ENCODE measurements around the gene TAF9B.
"Not testable (repeated sequence)": the region's sequence is repeated elsewhere in the genome, so short reads cannot be mapped to it uniquely, and the experiment has no call there.

TAF9B gene

DNA sequence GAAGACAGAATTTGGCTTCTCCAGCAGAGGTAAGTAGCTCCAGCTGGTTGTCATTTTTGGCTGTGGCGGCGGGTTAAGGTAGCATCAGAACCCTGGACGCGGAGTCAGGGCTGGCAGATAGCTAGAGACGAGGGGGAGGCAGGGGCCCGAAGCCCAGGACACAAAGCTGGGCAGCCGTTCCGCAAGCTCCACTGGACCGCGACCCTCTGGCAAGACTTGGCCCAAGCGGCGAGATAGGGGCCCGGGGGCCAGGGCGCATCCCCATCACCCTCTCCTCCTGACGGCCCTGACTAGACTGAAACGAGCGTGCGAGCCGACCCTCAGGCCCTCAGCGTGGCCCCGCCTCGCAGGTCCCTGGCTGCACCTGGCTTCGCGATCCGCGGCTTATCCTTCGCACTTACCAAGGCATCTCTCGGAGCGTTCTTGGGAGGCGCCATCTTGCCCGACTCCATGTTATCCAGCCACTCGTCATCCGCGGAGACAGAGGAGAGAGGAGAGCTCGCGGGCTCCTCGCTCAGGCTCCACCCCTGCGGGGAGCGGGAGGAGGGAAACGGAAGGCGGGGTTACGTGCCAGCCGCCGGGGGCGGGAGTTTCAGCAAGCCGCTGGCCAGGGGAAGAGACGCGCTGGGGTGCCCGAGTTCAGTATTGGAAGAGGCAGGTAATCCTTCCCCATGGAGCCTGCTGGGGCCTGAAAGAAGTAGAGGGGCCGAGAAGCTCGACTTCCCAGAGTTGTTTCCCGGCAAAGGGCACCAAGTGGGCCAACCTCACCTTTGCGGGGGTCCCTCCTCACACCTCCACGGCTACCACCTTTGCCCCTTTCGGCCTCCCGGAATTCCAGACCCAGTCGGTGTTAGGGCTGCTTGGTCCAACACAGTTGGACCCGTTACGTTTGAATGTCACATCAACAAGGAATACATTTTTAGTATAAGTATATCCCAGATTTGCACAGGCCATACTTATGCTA is at the start of gene TAF9B:
Gene TAF9B (minus strand): TSS at position 491 of the 964 bp plus-strand sequence. CDS start 39 bp downstream, at position 452.
- DNase-seq (ENCODE audit: low read depth, low spot score) = peak; percentile 50

DNA sequence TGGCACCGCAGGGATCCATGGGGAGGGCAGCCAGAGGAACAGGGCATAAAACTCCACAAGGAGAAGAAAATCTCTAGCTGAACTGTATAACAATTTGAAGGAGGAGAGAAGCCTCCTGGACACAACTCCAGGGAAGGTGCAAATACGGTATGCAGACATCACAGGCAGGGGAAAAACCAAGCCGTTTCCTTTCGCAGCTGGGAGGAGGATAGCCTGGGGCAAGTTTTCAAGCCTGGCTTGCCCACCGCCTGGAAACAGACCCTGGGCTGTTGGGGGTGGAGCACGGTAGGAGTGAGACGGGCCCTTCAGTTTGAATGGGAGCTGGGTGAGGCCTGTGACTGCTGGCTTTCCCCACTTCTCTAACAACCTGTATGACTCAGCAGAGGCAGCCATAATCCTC is 43.4 kb upstream of the TAF9B start:
- no peak for DNase-seq (ENCODE audit: low read depth, low spot score)

- DNase-seq (ENCODE audit: low read depth, low spot score) = no peak
Observed at GRCh38 chrX:78181307-78181706, 41.9 kb upstream of the TAF9B start.

DNA sequence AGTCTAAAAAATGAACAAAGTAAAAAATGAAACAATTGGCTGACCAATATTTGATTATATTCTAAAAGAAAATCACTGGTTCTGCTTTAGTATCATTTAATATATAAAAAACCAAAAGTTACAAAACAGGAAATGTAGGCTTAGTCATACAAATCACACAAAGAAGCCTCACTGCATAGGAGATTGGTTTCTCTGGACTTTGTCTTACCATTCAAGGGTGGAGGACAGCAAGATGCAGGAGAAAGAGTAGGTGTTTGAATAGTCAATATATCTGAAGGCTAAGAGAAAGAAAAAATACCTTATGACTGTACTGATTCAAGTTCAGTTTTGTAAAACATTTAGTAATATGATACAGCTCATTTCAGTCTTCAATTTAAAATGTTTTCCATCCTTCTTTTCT is 28.6 kb upstream of the TAF9B start:
- DNase-seq (ENCODE audit: low read depth, low spot score) = no peak

- no peak for DNase-seq (ENCODE audit: low read depth, low spot score)
Observed at GRCh38 chrX:78165425-78165824, 26.0 kb upstream of the TAF9B start.

DNA sequence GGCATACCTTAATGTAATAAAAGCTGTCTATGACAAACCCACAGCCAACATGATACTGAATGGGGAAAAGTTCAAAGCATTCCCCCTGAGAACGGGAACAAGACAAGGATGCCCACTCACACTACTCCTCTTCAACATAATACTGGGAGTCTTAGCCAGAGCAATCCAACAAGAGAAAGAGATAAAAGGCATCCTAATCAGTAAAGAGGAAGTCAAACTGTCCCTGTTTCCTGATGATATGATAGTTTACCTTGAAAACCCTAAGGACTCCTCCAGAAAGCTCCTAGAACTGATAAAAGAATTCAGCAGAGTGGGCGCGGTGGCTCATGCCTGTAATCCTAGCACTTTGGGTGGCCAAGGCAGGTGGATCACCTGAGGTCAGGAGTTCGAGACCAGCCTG is 23.7 kb upstream of the TAF9B start:
- not testable (repeated sequence) for DNase-seq (ENCODE audit: low read depth, low spot score)

GRCh38 chrX:78160711-78161110 is 21.3 kb upstream of the TAF9B start:
- DNase-seq (ENCODE audit: low read depth, low spot score) = not testable (repeated sequence)

DNA sequence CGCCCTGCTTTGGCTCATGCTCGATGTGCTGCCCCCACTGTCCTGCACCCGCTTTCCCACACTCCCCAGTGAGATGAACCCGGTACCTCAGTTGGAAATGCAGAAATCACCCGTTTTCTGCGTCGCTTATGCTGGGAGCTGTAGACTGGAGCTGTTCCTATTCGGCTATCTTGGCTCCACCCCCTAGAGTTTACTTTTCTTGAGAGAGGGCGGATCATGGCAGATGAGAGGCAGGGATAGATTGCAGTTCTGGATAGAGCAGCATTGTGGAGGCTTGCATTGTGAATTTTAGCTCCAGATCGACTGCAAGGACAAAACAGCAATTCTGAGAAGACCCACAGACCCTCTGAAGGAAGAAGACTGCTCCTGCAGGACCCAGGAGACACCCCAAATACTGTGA is 18.4 kb upstream of the TAF9B start:
- not testable (repeated sequence) for DNase-seq (ENCODE audit: low read depth, low spot score)

GRCh38 chrX:78157373-78157772 is 17.9 kb upstream of the TAF9B start:
- not testable (repeated sequence) for DNase-seq (ENCODE audit: low read depth, low spot score)

- DNase-seq (ENCODE audit: low read depth, low spot score) = not testable (repeated sequence)
Observed at GRCh38 chrX:78147002-78147540, 7.6 kb upstream of the TAF9B start.

DNA sequence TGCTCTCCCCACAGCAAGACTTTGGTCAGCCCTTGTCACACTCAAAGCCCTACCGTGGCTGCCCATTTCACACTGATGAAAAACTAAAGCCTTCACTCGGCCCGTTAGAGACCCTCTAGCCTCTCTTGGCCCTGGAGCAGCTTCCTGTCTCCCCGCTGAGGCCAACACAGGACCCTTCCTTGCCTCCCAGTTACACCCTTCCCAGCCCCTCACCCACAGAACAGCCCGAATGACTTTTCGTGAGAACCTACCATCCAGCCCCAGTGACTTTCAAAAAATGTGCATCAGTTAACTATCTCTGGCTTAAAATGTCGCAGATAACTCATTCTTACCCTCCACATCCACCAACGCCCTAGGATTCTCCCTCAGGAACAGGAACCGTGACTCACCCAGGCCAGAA is 756 bp upstream of the TAF9B start:
- DNase-seq (ENCODE audit: low read depth, low spot score) = no peak

DNA sequence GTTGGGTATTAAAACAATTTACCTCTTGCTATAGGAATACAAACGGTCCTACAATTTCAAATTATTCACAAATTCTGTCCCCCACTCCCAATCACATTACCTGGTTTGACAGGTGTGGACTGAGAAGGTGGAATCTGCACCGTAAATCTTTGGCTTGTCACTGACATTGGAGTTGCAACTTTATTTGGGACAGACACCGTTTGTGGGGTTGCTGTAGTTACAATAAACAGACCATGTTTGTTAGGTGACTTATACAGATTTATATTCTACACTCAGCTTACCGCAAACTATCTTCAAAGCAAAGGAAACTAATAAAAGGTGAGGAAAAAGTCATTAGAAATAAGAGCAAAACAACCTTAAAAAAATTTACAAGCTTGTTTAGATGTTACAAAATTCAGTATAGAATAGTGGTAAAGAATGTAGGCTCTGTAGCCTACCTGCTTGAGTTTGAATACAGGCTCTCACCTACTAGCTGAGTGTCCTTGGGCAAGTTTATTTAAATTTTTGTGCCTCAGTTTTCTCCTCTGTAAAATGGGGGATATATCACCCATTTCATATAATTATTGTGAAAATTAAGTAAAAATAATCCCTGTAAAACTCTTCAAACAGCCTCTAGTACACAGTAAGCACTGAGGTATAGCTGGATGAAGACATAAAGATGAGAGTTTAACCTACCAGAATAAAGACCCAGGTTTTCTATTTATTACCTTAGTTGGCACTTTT is 6.1 kb downstream of the TAF9B start:
- DNase-seq (ENCODE audit: low read depth, low spot score) = no peak

DNA sequence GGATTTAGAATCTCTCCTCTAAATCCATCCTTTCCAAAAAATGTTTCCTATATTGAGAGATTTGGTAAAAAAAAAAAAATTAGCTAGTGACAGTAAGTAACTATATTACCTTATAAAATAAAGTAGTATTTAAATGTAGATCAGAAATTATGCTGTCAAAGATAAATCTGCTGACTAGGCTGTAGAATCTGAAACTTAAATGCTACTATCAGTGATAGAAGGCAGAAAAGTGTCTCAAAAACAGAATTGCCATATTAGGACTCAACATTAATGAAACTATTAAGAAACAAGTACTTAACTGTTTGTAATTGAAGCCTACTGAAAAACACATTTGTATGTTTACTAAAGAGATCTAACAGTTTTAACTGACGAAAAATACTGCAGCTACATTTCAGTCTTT is 8.3 kb downstream of the TAF9B start:
- DNase-seq (ENCODE audit: low read depth, low spot score) = no peak

DNA sequence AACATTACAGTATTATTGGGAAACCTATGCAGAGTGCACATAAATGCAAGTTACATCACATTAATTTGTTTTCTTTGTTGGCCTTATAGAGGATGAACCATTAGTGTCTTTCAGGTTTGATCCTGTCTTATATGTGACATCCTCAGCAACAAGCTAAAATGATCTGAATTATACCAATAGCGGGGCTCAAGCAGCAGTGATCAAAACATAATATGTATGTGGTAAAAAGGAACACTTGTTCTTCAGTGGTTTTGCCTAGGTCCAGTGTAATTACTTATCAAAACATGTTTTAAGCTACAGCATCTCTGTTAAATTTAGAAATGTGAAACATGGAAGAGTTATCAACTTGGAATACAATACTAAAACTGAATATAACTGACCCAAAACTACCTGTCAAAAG is 9.1 kb downstream of the TAF9B start:
- DNase-seq (ENCODE audit: low read depth, low spot score) = no peak

GRCh38 chrX:78129714-78130113 is 9.7 kb downstream of the TAF9B start:
- no peak for DNase-seq (ENCODE audit: low read depth, low spot score)

GRCh38 chrX:78125781-78126180 is 13.7 kb downstream of the TAF9B start:
- DNase-seq (ENCODE audit: low read depth, low spot score) = not testable (repeated sequence)

GRCh38 chrX:78125148-78125547 is 14.3 kb downstream of the TAF9B start:
- DNase-seq (ENCODE audit: low read depth, low spot score) = no peak

DNA sequence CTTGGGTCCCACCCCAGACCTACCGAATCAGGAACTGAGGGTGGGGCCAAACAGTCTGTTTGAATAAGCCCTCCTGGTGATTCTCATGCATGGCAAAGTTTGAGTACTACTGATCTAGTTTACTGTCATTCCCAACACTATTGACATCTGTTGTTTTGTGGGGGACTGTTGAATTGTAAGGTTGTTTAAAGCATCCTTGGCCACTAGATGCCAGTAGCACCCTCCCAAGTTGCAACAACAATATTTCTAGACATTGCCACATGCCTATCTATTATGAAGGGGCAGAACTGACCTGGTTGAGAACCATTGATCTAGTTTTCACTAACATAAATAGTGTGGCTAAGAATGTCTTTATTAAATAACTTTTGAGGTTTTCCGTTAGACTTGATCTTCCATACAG is 15.1 kb downstream of the TAF9B start:
- no peak for DNase-seq (ENCODE audit: low read depth, low spot score)

DNA sequence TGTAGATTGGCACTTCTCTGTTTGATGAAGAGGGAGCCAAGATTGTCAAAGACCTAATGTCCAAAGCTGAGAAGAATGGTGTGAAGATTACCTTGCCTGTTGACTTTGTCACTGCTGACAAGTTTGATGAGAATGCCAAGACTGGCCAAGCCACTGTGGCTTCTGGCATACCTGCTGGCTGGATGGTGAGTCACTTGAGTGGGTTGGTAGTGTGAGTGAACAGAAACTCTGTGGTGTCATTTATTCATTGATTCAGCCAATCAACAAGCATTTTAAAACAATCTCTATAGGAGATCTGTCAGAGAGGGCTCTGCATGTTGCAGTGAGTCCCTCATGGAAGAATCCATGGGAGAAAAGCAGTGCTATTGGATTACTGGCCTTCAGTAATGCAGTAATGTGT is 16.3 kb downstream of the TAF9B start:
- no peak for DNase-seq (ENCODE audit: low read depth, low spot score)

DNA sequence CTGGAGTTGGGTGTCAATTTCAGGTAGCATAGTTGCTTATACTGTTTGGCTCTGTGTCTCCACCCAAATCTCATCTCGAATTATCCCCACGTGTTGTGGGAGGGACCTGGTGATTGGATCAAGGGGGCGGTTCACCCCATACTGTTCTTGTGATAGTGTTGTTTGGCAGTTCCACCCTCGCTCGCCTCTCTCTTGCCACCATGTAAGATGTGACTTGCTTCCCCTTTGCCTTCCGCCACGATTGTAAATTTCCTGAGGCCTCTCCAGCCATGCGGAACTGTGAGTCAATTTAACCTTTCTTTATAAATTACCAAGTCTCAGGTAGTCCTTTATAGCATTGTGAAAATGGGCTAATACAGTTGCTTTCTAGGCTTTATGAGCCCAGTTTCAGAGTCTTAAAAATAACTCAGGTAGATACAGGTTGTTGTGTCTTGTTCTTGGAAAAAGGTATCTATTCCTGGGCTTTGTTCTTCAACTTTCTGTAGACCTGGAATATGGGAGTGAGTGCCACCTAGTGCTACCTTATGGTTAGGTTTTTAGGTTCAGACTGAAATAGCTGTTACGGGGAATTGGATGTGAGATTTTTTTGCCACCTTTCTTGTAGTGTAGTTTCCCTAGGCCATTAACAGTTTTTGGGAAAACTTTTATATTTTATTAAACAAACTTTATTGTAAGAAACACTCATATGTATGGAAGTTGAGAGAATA is 19.8 kb downstream of the TAF9B start:
- DNase-seq (ENCODE audit: low read depth, low spot score) = no peak

DNA sequence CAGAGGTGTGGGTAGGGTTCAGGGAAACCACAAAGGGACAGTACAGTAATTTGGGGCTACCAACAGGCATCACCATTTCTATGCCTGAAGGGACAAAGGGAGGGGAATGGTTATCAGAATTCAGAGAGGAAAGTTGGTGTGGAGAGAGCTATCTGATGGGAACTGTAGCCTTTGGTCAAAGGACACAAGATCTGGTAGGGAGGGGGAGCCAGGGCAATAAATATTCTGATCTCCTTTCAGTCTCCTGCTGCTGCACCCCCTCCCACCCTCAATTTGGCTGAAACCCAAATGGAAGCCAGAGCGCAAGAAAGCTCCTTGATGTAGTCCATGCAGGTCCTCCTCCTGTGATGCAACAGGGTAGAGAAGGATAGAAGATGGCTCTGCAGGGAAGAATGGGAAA is 20.8 kb downstream of the TAF9B start:
- no peak for DNase-seq (ENCODE audit: low read depth, low spot score)

DNA sequence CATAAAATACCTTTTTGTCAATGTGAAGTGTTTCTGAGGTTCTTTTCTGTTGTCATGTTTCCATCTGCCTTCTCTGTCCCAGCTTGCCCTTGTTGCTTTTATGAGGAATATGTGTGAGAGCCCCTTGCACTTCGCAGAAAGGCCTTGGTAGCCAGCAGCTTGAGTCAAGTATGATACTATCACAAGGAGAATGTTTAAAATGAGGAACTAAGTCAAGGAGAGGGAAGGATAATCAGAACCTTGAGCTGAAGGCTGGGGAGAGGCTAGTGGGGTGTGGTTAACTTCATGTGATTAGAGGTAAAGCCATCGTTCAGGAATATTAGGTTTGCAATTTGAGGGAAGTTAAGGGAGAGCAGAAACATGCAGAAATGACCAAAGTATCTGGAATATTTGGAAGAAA is 22.7 kb downstream of the TAF9B start:
- DNase-seq (ENCODE audit: low read depth, low spot score) = no peak

All from brain pericyte (primary cell).